MM.1S (cell line): ENCODE data around the gene FH.
A peak's percentile ranks its signal among the peaks of the same experiment; 100 is the strongest.

ENCODE experiments used
- DNase-seq: peaks from one replicate; pipeline ENCODE4 v3.0.0-alpha.2; 2015
- H2AFZ ChIP-seq: fragments of 300-600 bp; sonication (generic); 2 replicates; pipeline ENCODE4 v1.6.0; 2016; ENCODE audit warnings: antibody characterized with exemption, low read length
- H3F3A ChIP-seq: fragments of 300-600 bp; sonication (generic); 2 replicates; pipeline ENCODE4 v1.6.1; 2016; ENCODE audit warnings: mild to moderate bottlenecking, antibody characterized with exemption, low read length, moderate library complexity, mixed read lengths; ENCODE audit not compliant: insufficient read depth
- H3K27ac ChIP-seq: fragments of 300-600 bp; sonication (generic); 2 replicates; pipeline ENCODE4 v1.5.1; 2016; ENCODE audit warnings: mild to moderate bottlenecking, low read length
- H3K27me3 ChIP-seq: fragments of 300-600 bp; sonication (generic); replicated peaks from 2 replicates; pipeline ENCODE4 v1.6.0; 2016; ENCODE audit warnings: low read length; ENCODE audit not compliant: insufficient read depth
- H3K36me3 ChIP-seq: fragments of 300-600 bp; sonication (generic); replicated peaks from 2 replicates; pipeline ENCODE4 v1.6.1; 2016; ENCODE audit warnings: mild to moderate bottlenecking, low read length, mixed read lengths; ENCODE audit not compliant: insufficient read depth
- H3K4me1 ChIP-seq: fragments of 300-600 bp; sonication (generic); 2 replicates; pipeline ENCODE4 v1.6.1; 2016; ENCODE audit warnings: low read length, mixed read lengths
- H3K4me2 ChIP-seq: fragments of 300-600 bp; sonication (generic); 2 replicates; pipeline ENCODE4 v1.6.0; 2016; ENCODE audit warnings: low read depth, low read length
- H3K4me3 ChIP-seq: fragments of 300-600 bp; sonication (generic); 2 replicates; pipeline ENCODE4 v1.5.1; 2016; ENCODE audit warnings: low read length, mixed read lengths
- H3K79me2 ChIP-seq: fragments of 300-600 bp; sonication (generic); 2 replicates; pipeline ENCODE4 v1.6.1; 2016; ENCODE audit warnings: mixed run types, low read length, mixed read lengths
- H3K9ac ChIP-seq: fragments of 300-600 bp; sonication (generic); 2 replicates; pipeline ENCODE4 v1.6.1; 2016; ENCODE audit warnings: low read length, mixed read lengths
- H3K9me2 ChIP-seq: fragments of 300-600 bp; sonication (generic); replicated peaks from 2 replicates; pipeline ENCODE4 v1.6.1; 2016; ENCODE audit warnings: mild to moderate bottlenecking, low read length, mixed read lengths; ENCODE audit not compliant: insufficient read depth
- H3K9me3 ChIP-seq: fragments of 300-600 bp; sonication (generic); replicated peaks from 2 replicates; pipeline ENCODE4 v1.6.1; 2016; ENCODE audit warnings: mild to moderate bottlenecking, low read length, mixed read lengths; ENCODE audit not compliant: insufficient read depth
- H4K20me1 ChIP-seq: fragments of 300-600 bp; sonication (generic); 2 replicates; pipeline ENCODE4 v1.6.1; 2016; ENCODE audit warnings: mild to moderate bottlenecking, low read length, moderate library complexity, mixed read lengths; ENCODE audit not compliant: insufficient read depth
- CTCF ChIP-seq: fragments of 300-600 bp; sonication (generic); IDR thresholded peaks from 2 replicates; pipeline ENCODE4 v1.5.1; 2016; ENCODE audit warnings: antibody characterized with exemption, low read length, mixed read lengths
- EZH2 ChIP-seq: fragments of 300-600 bp; sonication (generic); optimal IDR thresholded peaks from 2 replicates; pipeline ENCODE3; 2017; ENCODE audit warnings: low read depth, mild to moderate bottlenecking, antibody characterized with exemption, low read length, mixed read lengths
- EZH2phosphoT487 ChIP-seq: fragments of 300-600 bp; sonication (generic); IDR thresholded peaks from 2 replicates; pipeline ENCODE4 v1.6.1; 2018; ENCODE audit warnings: antibody characterized with exemption, low read length

The FH gene

GRCh38 chr1:241485554-241485992 is 34.0 kb downstream of the FH start:
- H3K27me3 ChIP-seq, result no peaks in the 10 kb centered on the region
- H3K4me3 ChIP-seq, result no peak overlapping the region
- no peaks in the 10 kb centered on the region for H4K20me1 ChIP-seq
- DNase-seq, result peak; percentile 19
- TF ChIP-seq EZH2 (no peak), CTCF (peak; percentile 62)
- H3K9me2 ChIP-seq, result no peaks in the 10 kb centered on the region
- H3K36me3 ChIP-seq, result no peaks in the 10 kb centered on the region
- H3K9me3 ChIP-seq, result no peaks in the 10 kb centered on the region
- H3K79me2 ChIP-seq, result no peaks in the 10 kb centered on the region
- no peak overlapping the region for H3K9ac ChIP-seq
- no peak overlapping the region for H3K27ac ChIP-seq
- no peaks in the 10 kb centered on the region for H3F3A ChIP-seq
- no peaks in the 10 kb centered on the region for H3K4me1 ChIP-seq
- H2AFZ ChIP-seq, result no peak overlapping the region
- H3K4me2 ChIP-seq, result no peak overlapping the region

DNA sequence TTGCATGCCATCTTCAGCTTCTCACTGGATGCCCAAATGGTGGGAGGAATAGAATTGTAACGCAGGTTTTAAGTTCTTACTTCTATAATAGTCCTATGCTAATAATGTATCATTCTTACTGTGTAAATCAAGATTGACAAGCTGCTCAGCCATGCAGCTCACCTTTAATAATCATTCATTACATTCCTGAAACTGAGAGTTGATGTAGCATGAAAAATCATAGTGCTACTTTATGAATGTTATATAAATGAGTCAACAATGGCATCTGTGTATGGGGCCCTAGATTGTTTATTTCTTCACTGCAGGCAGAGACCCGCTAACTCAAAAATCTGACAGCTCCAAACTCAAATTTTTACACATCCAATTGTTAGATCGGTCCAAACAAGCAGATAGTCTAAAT is 34.4 kb downstream of the FH start:
- no peaks in the 10 kb centered on the region for H3K27me3 ChIP-seq
- TF ChIP-seq EZH2 (no peak), CTCF (no peak), EZH2phosphoT487 (no peak)
- no peaks in the 10 kb centered on the region for H3K9me3 ChIP-seq
- H3K9ac ChIP-seq, result no peak overlapping the region
- H3K4me2 ChIP-seq, result no peak overlapping the region
- H2AFZ ChIP-seq, result no peak overlapping the region
- H3K9me2 ChIP-seq, result no peaks in the 10 kb centered on the region
- H3F3A ChIP-seq, result no peaks in the 10 kb centered on the region
- H3K4me3 ChIP-seq, result no peak overlapping the region
- no peak overlapping the region for H3K27ac ChIP-seq
- DNase-seq, result no peak
- H3K79me2 ChIP-seq, result no peaks in the 10 kb centered on the region
- H3K36me3 ChIP-seq, result no peaks in the 10 kb centered on the region
- H4K20me1 ChIP-seq, result no peaks in the 10 kb centered on the region
- H3K4me1 ChIP-seq, result no peaks in the 10 kb centered on the region

- Histone ChIP-seq H3K79me2 (no peaks in the 10 kb centered on the region), H3K4me1 (no peaks in the 10 kb centered on the region), H3K4me3 (no peak overlapping the region), H3K9me3 (no peaks in the 10 kb centered on the region), H3F3A (no peaks in the 10 kb centered on the region), H3K9ac (no peak overlapping the region), H3K27ac (no peak overlapping the region), H3K4me2 (no peak overlapping the region), H2AFZ (no peak overlapping the region), H3K36me3 (no peaks in the 10 kb centered on the region), H3K9me2 (no peaks in the 10 kb centered on the region), H3K27me3 (no peaks in the 10 kb centered on the region), H4K20me1 (no peaks in the 10 kb centered on the region)
- no peak for TF ChIP-seq EZH2phosphoT487
- no peak for TF ChIP-seq EZH2
- no peak for TF ChIP-seq CTCF
- no peak for DNase-seq
Measured at GRCh38 chr1:241482761-241483250, 36.7 kb downstream of the FH start.
